ENCODE data around the gene FTSJ3. TPM values are rescaled to one million over a fixed set of nuclear protein-coding genes. Genes with fewer than 3 reads are reported as not detected.
"Not testable (repeated sequence)": the region's sequence is repeated elsewhere in the genome, so short reads cannot be mapped to it uniquely, and the experiment has no call there.

The FTSJ3 gene
- total RNA-seq, 1 donor from 2014 or later: 44.7 TPM

- intact Hi-C loops (cut with DNase I): no loop called here
- Histone ChIP-seq H3K9me3 (no peaks in the 10 kb centered on the region), H3K27ac (no peak overlapping the region), H3K27me3 (no peaks in the 10 kb centered on the region), H3K4me1 (no peaks in the 10 kb centered on the region), H3K36me3 (peaks cover 10 to 78% of the 10 kb centered on the region in 2 donors), H3K4me3 (no peak overlapping the region)
- no peak for DNase-seq (ENCODE audit: extremely low spot score in 2 of 2)
- TF ChIP-seq POLR2AphosphoS5 (IDR thresholded peaks at IDR 0.05; ENCODE audit: insufficient read depth in 1 of 2, low read depth in 1 of 2) (no peak), POLR2A (IDR thresholded peaks at IDR 0.05) (no peak), CTCF (IDR thresholded peaks at IDR 0.05) (no peak)
Observed at GRCh38 chr17:63804328-63804727, 23.1 kb downstream of the FTSJ3 start.

GRCh38 chr17:63800783-63801182 lies 26.7 kb downstream of the FTSJ3 start:
- no peaks in the 10 kb centered on the region for H3K4me1 ChIP-seq
- no peak for TF ChIP-seq POLR2AphosphoS5 (IDR thresholded peaks at IDR 0.05; ENCODE audit: insufficient read depth in 1 of 2, low read depth in 1 of 2)
- H3K27me3 ChIP-seq: no peaks in the 10 kb centered on the region
- peaks cover 8 to 80% of the 10 kb centered on the region in 2 donors for H3K36me3 ChIP-seq
- H3K9me3 ChIP-seq: no peaks in the 10 kb centered on the region
- DNase-seq (ENCODE audit: extremely low spot score in 2 of 2): no peak
- H3K27ac ChIP-seq: no peak overlapping the region
- H3K4me3 ChIP-seq: no peak overlapping the region
- intact Hi-C loops (cut with DNase I): no loop called here

GRCh38 chr17:63798572-63799106 lies 28.8 kb downstream of the FTSJ3 start:
- no peak for DNase-seq (ENCODE audit: extremely low spot score in 2 of 2)
- intact Hi-C loops (cut with DNase I): no loop called here
- peaks cover 8 to 83% of the 10 kb centered on the region in 2 donors for H3K36me3 ChIP-seq

GRCh38 chr17:63796375-63796774 lies 31.1 kb downstream of the FTSJ3 start:
- DNase-seq (ENCODE audit: extremely low spot score in 2 of 2); H3K27ac ChIP-seq; H3K4me3 ChIP-seq; intact Hi-C loops (cut with DNase I); H3K27me3 ChIP-seq; H3K9me3 ChIP-seq; H3K4me1 ChIP-seq: not testable (repeated sequence)
- peaks cover 4 to 92% of the 10 kb centered on the region in 2 donors for H3K36me3 ChIP-seq

More at GRCh38 chr17:63798572-63799106, 28.8 kb downstream of the FTSJ3 start:
- Histone ChIP-seq H3K9me3 (no peaks in the 10 kb centered on the region), H3K27ac (no peak overlapping the region), H3K4me3 (no peak overlapping the region), H3K4me1 (no peaks in the 10 kb centered on the region), H3K27me3 (no peaks in the 10 kb centered on the region)
- TF ChIP-seq CTCF (IDR thresholded peaks at IDR 0.05): no peak
- no peak for TF ChIP-seq POLR2A (IDR thresholded peaks at IDR 0.05)
- TF ChIP-seq POLR2AphosphoS5 (IDR thresholded peaks at IDR 0.05; ENCODE audit: insufficient read depth in 1 of 2, low read depth in 1 of 2): no peak

GRCh38 chr17:63792055-63792729 lies 35.3 kb downstream of the FTSJ3 start:
- Histone ChIP-seq H3K9me3 (no peaks in the 10 kb centered on the region), H3K4me1 (no peaks in the 10 kb centered on the region), H3K27me3 (no peaks in the 10 kb centered on the region), H3K36me3 (peaks cover 0 to 95% of the 10 kb centered on the region in 2 donors), H3K27ac (no peak overlapping the region), H3K4me3 (no peak overlapping the region)
- TF ChIP-seq CTCF (IDR thresholded peaks at IDR 0.05) (no peak), POLR2AphosphoS5 (IDR thresholded peaks at IDR 0.05; ENCODE audit: insufficient read depth in 1 of 2, low read depth in 1 of 2) (no peak), POLR2A (IDR thresholded peaks at IDR 0.05) (no peak)
- intact Hi-C loops (cut with DNase I): no loop called here
- DNase-seq (ENCODE audit: extremely low spot score in 2 of 2): no peak

- no peak for TF ChIP-seq POLR2AphosphoS5 (IDR thresholded peaks at IDR 0.05; ENCODE audit: insufficient read depth in 1 of 2, low read depth in 1 of 2)
- no peak for TF ChIP-seq CTCF (IDR thresholded peaks at IDR 0.05)
- no peak for TF ChIP-seq POLR2A (IDR thresholded peaks at IDR 0.05)
- Histone ChIP-seq H3K9me3 (no peaks in the 10 kb centered on the region), H3K4me1 (no peaks in the 10 kb centered on the region), H3K36me3 (peaks cover 0 to 82% of the 10 kb centered on the region in 2 donors), H3K4me3 (no peak overlapping the region), H3K27ac (no peak overlapping the region), H3K27me3 (no peaks in the 10 kb centered on the region)
- intact Hi-C loops (cut with DNase I): no loop called here
- DNase-seq (ENCODE audit: extremely low spot score in 2 of 2): no peak
Observed at GRCh38 chr17:63790057-63790456, 37.4 kb downstream of the FTSJ3 start.
